T-helper 2 cell treated with Interferon-gamma antibody and Interleukin-4, amounts not matched to agents 5 μg/mL and 100 μg/mL, for 36 hours (primary cell): ENCODE results near the gene PCDHA1.

Source experiments
- DNase-seq: peaks from one replicate; pipeline ENCODE4 v3.0.0; 2021; ENCODE audit warnings: low spot score
- H3K27ac Mint-ChIP-seq: one replicate; pipeline ENCODE4 v1.8.0; 2021; ENCODE audit warnings: mild to moderate bottlenecking, mixed read lengths
- H3K27me3 Mint-ChIP-seq: one replicate; pipeline ENCODE4 v1.8.0; 2021; ENCODE audit warnings: low read depth, mixed read lengths
- H3K36me3 Mint-ChIP-seq: one replicate; pipeline ENCODE4 v1.8.0; 2021; ENCODE audit warnings: low read depth, mixed read lengths
- H3K4me1 Mint-ChIP-seq: one replicate; pipeline ENCODE4 v1.8.0; 2021; ENCODE audit warnings: low read depth, mixed read lengths
- H3K4me3 Mint-ChIP-seq: one replicate; pipeline ENCODE4 v1.8.0; 2022; ENCODE audit warnings: mild to moderate bottlenecking, moderate library complexity, mixed read lengths
- H3K9me3 Mint-ChIP-seq: one replicate; pipeline ENCODE4 v1.8.0; 2021; ENCODE audit warnings: mixed read lengths

Gene PCDHA1

DNA sequence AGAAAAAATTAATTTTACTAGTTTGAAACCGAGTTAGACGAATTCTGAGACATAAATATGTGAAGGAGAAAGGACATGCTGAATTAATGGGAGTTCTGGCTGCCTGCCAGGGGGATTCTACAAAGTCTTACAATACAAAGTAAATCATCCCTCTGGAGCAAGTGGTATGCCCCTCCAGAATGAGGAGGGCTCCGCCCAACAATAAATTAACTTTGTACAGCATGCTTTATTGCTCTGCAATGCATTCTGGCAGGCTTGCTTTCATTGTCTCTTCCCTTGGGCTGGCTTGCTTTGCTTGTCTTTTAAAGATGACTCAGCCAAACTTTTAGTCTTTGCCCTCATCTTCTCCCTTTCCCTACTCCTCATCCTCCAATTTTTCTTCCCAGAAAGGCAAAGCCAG, 253.6 kb downstream of the PCDHA1 start:
- Mint-ChIP-seq H3K4me3 (no peak overlapping the region), H3K4me1 (no peaks in the 10 kb centered on the region), H3K27me3 (no peaks in the 10 kb centered on the region), H3K36me3 (no peaks in the 10 kb centered on the region), H3K9me3 (no peaks in the 10 kb centered on the region), H3K27ac (no peak overlapping the region)
- DNase-seq, result no peak

DNA sequence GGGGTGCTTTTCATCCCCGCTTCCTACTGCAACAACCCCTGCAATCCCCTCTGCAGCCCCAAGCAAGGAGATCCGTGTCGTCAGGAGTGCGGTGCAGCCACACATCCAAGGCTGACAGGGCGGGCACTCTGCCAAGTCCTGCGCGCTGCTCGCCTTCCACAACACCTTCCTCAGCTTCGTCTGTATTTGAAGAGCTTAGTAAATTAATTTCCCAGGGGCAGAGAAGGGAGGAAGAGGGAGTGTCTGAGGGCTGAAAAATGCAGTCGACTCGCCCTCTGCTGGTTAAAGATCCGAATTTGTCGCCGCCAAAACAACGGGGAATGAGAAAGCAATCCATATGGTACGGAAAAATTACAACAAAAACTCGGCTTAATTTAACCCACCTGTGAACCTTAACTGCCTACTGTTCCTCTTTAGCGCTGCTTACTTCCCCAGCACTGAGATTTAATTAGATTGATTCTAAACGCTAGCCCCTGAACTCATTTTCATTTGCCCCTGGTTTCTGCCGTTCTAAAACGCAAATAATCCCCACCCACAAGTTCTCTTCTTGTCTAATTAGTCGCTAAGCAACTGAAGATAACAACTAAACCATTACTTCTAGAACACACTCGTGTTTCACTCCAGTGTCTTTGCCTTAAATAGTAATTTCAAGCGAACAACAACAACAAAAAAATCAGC, 254.3 kb downstream of the PCDHA1 start:
- Mint-ChIP-seq H3K27me3 (no peaks in the 10 kb centered on the region), H3K4me1 (no peaks in the 10 kb centered on the region), H3K27ac (no peak overlapping the region), H3K4me3 (no peak overlapping the region), H3K36me3 (no peaks in the 10 kb centered on the region), H3K9me3 (no peaks in the 10 kb centered on the region)
- DNase-seq, result no peak

DNA sequence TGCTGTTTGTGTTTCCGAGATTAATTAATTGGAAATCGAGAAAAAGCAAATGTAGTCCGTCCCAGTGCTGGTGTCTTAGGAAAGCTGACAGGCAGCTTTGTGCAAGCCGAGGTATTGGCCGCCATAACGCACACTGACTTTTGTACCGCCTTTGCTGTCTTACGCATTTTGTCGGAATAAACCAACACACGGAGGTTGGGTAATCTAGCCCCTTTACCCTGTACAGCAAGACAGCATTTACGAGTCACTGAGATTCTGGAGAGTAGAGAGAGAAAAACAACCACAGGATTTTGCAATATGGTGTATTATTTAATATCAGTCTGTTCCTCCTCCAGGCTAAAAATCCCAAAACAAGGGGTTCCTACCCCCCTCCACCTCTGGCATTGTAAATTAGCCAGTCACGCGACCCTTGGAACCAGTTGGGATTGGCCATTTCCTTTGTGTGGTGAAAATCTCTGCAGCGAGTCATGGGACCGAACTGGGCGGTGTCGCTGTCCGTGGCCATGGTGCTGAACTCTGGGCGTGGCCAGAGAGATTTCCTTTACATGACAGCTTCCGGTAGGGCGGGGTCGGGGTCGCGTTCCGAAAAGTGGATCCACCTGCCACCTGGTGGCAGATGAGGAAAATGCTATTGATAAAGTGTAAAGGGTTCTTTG, 255.0 kb downstream of the PCDHA1 start:
- no peaks in the 10 kb centered on the region for H3K36me3 Mint-ChIP-seq
- no peaks in the 10 kb centered on the region for H3K27me3 Mint-ChIP-seq

DNA sequence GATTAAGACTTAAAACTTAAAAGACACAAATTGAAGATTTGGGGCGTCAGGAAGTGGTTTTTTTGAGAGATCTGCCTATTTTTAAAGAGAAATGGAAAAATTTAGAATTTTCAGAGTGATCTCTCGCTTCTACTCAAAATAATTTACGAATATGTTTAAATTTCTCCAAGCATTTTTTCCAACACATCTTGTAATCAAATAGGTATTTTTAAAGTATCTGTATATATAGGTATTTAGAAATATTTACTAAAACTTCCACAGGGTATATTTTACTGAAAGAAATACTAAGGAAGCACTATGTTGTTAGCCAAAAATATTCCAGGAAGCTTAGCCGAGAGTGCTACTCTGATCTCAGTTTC, 255.5 kb downstream of the PCDHA1 start:
- Mint-ChIP-seq H3K4me1 (no peaks in the 10 kb centered on the region), H3K4me3 (no peak overlapping the region), H3K27ac (no peak overlapping the region), H3K27me3 (no peaks in the 10 kb centered on the region), H3K9me3 (no peaks in the 10 kb centered on the region), H3K36me3 (no peaks in the 10 kb centered on the region)
- no peak for DNase-seq

More for the DNA sequence above, 255.0 kb downstream of the PCDHA1 start:
- Mint-ChIP-seq H3K9me3 (no peaks in the 10 kb centered on the region), H3K4me3 (no peak overlapping the region), H3K27ac (no peak overlapping the region), H3K4me1 (no peaks in the 10 kb centered on the region)
- DNase-seq, result peak; percentile 66

DNA sequence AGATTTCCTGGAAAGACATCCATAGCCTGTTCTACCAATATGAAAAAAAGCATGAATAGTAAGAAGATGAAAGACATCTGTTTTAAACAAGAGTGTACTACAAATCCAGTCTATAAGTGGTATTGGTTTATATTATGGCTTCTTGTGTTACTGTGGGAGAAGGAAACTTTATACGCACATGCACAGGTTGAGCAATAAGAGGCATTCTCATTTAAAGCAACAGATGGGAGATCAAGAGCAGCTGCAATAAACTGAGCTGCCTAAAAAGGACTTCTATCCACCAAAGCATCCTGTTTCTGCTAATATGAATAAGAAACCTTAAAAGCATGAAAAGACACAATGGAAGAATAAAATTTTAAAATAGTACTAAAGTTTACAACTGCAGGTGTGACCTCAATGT, 256.6 kb downstream of the PCDHA1 start:
- no peak for DNase-seq
- Mint-ChIP-seq H3K9me3 (no peaks in the 10 kb centered on the region), H3K4me3 (no peak overlapping the region), H3K27ac (no peak overlapping the region), H3K4me1 (no peaks in the 10 kb centered on the region), H3K36me3 (no peaks in the 10 kb centered on the region), H3K27me3 (no peaks in the 10 kb centered on the region)

DNA sequence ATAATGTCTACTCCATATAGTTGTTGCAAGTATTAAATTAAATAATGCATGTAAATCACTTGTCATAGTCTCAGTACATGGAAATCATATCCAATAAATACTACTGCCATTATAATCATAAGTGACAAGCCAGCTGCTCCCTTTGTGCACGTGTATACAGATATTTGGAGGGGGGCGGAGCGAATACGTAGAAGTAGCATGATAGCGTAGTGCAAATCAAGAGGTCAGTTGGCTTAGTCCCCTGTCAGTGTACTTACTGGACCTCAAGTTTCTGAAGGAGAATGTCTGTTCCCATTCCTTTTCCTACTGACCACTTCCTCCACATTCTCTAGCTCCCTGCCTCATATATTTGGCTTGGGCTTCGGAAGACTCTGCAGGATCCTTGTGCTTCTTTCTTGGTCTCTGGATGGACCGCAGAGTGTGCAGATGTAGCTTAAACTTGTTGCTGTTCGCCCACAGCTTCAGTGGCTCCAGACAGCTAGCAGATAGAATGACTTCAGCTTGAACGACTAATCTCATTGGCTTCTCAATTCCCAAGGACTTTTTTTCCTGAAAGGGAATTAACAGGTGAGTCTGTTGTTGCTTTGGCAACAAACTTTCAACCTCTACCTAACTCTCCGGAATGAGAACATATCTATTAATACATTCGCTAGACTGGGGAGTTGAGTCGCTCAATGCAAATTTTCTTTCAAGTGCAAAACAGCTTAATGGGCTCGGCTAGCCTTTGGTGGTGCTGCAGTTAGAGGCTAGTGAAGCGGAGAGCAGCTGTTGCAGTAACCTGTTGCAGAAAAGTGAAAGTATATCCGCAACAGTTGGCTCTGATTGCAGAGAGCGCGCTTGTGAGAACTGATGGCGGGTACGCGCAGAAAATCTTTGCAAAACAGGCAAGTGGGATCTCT, 264.9 kb downstream of the PCDHA1 start, which contains the start of gene PCDHB1:
Gene PCDHB1, plus strand, starts transcription at position 753 of the 899 bp plus-strand sequence. Its CDS starts 97 bp downstream, at position 850.
- Mint-ChIP-seq H3K4me1 (no peaks in the 10 kb centered on the region), H3K36me3 (no peaks in the 10 kb centered on the region), H3K4me3 (no peak within 1 kb of the TSS), H3K27me3 (no peaks in the 10 kb centered on the region), H3K9me3 (peaks cover 18% of the 10 kb centered on the region), H3K27ac (no peak within 1 kb of the TSS)
- no peak for DNase-seq

DNA sequence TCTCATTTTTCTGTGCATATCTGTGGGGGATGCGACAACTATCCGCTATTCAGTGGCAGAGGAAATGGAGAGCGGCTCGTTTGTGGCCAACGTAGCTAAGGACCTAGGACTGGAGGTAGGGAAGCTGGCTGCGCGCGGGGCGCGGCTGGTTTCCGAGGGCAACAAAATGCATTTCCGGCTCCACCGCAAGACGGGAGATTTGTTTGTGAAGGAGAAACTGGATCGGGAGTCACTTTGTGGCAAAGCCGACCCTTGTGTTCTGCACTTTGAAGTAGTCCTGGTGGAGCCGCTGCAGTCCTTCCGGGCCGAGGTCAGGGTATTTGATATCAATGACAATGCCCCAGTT, 265.6 kb downstream of the PCDHA1 start:
- no peak overlapping the region for H3K4me3 Mint-ChIP-seq
- H3K27ac Mint-ChIP-seq, result no peak overlapping the region
- no peak for DNase-seq
- peaks cover 18% of the 10 kb centered on the region for H3K9me3 Mint-ChIP-seq
- H3K36me3 Mint-ChIP-seq, result no peaks in the 10 kb centered on the region
- H3K27me3 Mint-ChIP-seq, result no peaks in the 10 kb centered on the region
- H3K4me1 Mint-ChIP-seq, result no peaks in the 10 kb centered on the region
